Uterus (tissue), 4 donors: Measurements from ENCODE around the gene MX1. TPM values are rescaled to one million over a fixed set of nuclear protein-coding genes. Genes with fewer than 3 reads are reported as not detected.

Source experiments
- DNase-seq, 2 donors: peaks; one replicate each; pipeline ENCODE4 v3.0.0-alpha.2; 2019 to 2020
- H3K27ac ChIP-seq, 2 donors: fragments of 200-600 bp; sonication (generic); 1 replicate in 1 of 2; 2 replicates in 1 of 2; pipeline ENCODE4 v1.5.1; 2016 to 2018
- H3K27me3 ChIP-seq, 2 donors: fragments of 200-600 bp; sonication (generic); one replicate each; pipeline ENCODE4 v1.5.1; 2018 to 2019; ENCODE audit warnings: control low read depth in 1 of 2
- H3K36me3 ChIP-seq, 2 donors: fragments of 200-600 bp; sonication (generic); one replicate each; pipeline ENCODE4 v1.5.1; 2019; ENCODE audit warnings: control low read depth in 1 of 2
- H3K4me1 ChIP-seq, 2 donors: fragments of 200-600 bp; sonication (generic); one replicate each; pipeline ENCODE4 v1.5.1; 2018 to 2019; ENCODE audit warnings: control low read depth in 1 of 2
- H3K4me3 ChIP-seq, 2 donors: fragments of 200-600 bp; sonication (generic); 1 replicate in 1 of 2; 2 replicates in 1 of 2; pipeline ENCODE4 v1.5.1; 2018 to 2019; ENCODE audit warnings: mild to moderate bottlenecking in 1 of 2
- H3K9me3 ChIP-seq, 2 donors: fragments of 200-600 bp; sonication (generic); one replicate each; pipeline ENCODE4 v1.5.1; 2019; ENCODE audit warnings: control low read depth in 1 of 2
- POLR2A ChIP-seq, 2 donors: fragments of 450-650 bp; IDR thresholded peaks; one replicate each; pipeline ENCODE4 v1.6.1; 2016; ENCODE audit warnings: antibody characterized with exemption in 2 of 2, mild to moderate bottlenecking in 1 of 2, moderate library complexity in 1 of 2
- intact Hi-C: fragments of 100-400 bp; cut with DNase I; formaldehyde crosslinking; loops from one replicate; pipeline ENCODE4 v1.15.1; 2023; ENCODE audit warnings: low total_unique reads
- total RNA-seq, 4 donors: library from RNA; depleted of rRNA in 3 of 4; stranded (reverse); fragments of >200 nt in 3 of 4; gene quantifications; one replicate each; pipeline versions ENCODE4 v1.1.0 to v1.2.4, GENCODE V29; 2014 to 2023
- TF ChIP-seq, protein P1 (sequence below), 4 experiments: fragments of 200-600 bp in 2 of 4; fragments of 450-650 bp in 2 of 4; sonication (generic) in 2 of 4; IDR thresholded peaks; one replicate each; pipeline ENCODE4 v1.5.1; 2016 to 2019; ENCODE audit warnings: antibody characterized with exemption in 4 of 4, mild to moderate bottlenecking in 2 of 4, moderate library complexity in 1 of 4
- donor health status: DM: yes; HTN: yes; CAD: no.

Gene MX1
- total RNA-seq, 4 donors from 2014 or later = 23.5 to 96.3 (median 33.4) TPM

GRCh38 chr21:41432562-41433460 is 6.8 kb downstream of the MX1 start:
- H3K36me3 ChIP-seq = no peaks in the 10 kb centered on the region

DNA sequence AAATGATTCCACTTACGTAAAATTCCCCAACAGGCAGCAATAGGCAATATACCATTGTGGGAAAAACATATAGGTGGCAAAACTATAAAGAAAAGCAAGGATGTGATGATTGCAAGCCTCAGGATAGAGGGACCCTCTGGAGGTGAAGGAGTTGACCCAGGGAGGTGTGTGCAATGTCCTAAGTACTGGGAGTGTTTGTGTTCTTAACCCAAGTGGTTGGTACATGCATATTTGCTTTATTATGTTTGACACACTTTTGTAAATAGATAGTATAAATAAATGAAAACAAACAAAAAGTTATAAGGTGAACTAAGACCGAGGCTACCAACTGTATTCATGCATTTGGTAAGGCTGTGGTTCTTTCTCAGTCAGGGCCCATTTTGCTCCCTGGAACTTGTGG is 7.5 kb downstream of the MX1 start:
- Histone ChIP-seq H3K9me3 (no peaks in the 10 kb centered on the region), H3K36me3 (no peaks in the 10 kb centered on the region), H3K4me3 (no peak overlapping the region), H3K27me3 (no peaks in the 10 kb centered on the region), H3K27ac (no peak overlapping the region), H3K4me1 (no peaks in the 10 kb centered on the region)
- intact Hi-C loops = no loop called here
- no peak for DNase-seq
- no peak for TF ChIP-seq POLR2A (IDR thresholded peaks at IDR 0.05)
- TF ChIP-seq, protein P1, sequence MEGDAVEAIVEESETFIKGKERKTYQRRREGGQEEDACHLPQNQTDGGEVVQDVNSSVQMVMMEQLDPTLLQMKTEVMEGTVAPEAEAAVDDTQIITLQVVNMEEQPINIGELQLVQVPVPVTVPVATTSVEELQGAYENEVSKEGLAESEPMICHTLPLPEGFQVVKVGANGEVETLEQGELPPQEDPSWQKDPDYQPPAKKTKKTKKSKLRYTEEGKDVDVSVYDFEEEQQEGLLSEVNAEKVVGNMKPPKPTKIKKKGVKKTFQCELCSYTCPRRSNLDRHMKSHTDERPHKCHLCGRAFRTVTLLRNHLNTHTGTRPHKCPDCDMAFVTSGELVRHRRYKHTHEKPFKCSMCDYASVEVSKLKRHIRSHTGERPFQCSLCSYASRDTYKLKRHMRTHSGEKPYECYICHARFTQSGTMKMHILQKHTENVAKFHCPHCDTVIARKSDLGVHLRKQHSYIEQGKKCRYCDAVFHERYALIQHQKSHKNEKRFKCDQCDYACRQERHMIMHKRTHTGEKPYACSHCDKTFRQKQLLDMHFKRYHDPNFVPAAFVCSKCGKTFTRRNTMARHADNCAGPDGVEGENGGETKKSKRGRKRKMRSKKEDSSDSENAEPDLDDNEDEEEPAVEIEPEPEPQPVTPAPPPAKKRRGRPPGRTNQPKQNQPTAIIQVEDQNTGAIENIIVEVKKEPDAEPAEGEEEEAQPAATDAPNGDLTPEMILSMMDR (IDR thresholded peaks at IDR 0.05) = no peak

More at GRCh38 chr21:41432562-41433460, 6.8 kb downstream of the MX1 start:
- no peaks in the 10 kb centered on the region for H3K4me1 ChIP-seq
- no peaks in the 10 kb centered on the region for H3K27me3 ChIP-seq
- H3K9me3 ChIP-seq = no peaks in the 10 kb centered on the region
- H3K4me3 ChIP-seq = no peak overlapping the region
- no peak overlapping the region for H3K27ac ChIP-seq
- intact Hi-C loops = no loop called here
- TF ChIP-seq POLR2A (IDR thresholded peaks at IDR 0.05) = no peak
- DNase-seq = no peak

- H3K27ac ChIP-seq = no peak overlapping the region
- intact Hi-C loops = no loop called here
- TF ChIP-seq, protein P1 (IDR thresholded peaks at IDR 0.05) = no peak
- no peak for TF ChIP-seq POLR2A (IDR thresholded peaks at IDR 0.05)
- no peak overlapping the region for H3K4me3 ChIP-seq
- H3K4me1 ChIP-seq = no peaks in the 10 kb centered on the region
- no peaks in the 10 kb centered on the region for H3K9me3 ChIP-seq
- no peaks in the 10 kb centered on the region for H3K27me3 ChIP-seq
- no peak for DNase-seq
- H3K36me3 ChIP-seq = no peaks in the 10 kb centered on the region
These were observed 9.7 kb downstream of the MX1 start for GRCh38 chr21:41435706-41436105.

GRCh38 chr21:41437729-41438128 is 11.7 kb downstream of the MX1 start:
- Histone ChIP-seq H3K27ac (no peak overlapping the region), H3K4me3 (no peak overlapping the region), H3K36me3 (no peaks in the 10 kb centered on the region), H3K27me3 (no peaks in the 10 kb centered on the region), H3K9me3 (no peaks in the 10 kb centered on the region), H3K4me1 (no peaks in the 10 kb centered on the region)
- TF ChIP-seq, protein P1 (IDR thresholded peaks at IDR 0.05) = no peak
- TF ChIP-seq POLR2A (IDR thresholded peaks at IDR 0.05) = no peak
- no peak for DNase-seq
- intact Hi-C loops = no loop called here

DNA sequence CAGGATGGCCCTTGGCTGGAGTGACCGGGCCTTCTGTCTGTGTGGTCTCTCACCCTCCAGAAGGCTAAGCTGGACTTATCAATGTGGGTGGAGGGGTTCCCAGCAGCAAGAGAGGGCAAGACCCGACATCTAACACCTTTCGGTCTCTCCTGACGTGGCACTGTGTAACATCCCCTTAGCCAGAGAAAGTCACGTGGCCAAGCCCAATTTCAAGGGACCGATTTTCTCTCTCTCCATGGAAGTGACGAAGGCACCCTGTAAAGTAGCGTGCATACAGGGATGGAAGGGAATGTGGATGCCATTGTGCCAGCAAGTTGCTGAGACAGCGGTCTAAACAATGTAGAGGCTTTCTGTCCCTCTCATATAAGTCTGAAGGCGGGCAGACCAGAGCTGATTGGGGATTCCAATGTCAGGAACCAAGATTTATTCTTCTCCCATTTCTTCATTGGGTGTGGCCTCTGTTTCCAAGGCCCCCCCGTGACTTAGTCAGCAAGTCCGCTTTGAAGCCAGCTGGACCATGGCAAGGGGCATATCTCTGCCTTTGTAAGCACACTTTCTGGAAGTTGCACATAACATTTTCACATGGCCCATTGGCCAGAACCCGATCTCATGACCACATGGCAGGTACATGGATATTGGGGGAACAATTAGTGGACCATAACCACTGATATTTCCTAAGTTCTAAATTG is 12.5 kb downstream of the MX1 start:
- Histone ChIP-seq H3K9me3 (no peaks in the 10 kb centered on the region), H3K4me1 (no peaks in the 10 kb centered on the region), H3K27me3 (no peaks in the 10 kb centered on the region), H3K4me3 (no peak overlapping the region), H3K36me3 (no peaks in the 10 kb centered on the region), H3K27ac (no peak overlapping the region)
- DNase-seq = no peak
- intact Hi-C loops = no loop called here
- TF ChIP-seq POLR2A (IDR thresholded peaks at IDR 0.05) = no peak
- TF ChIP-seq, protein P1 (IDR thresholded peaks at IDR 0.05) = no peak
